HG02623 (cell line): ENCODE results near the gene ZNF575.
"Not testable (repeated sequence)": the region's sequence is repeated elsewhere in the genome, so short reads cannot be mapped to it uniquely, and the experiment has no call there.

Experiments
- ATAC-seq: cut with Tn5 transposase; IDR thresholded peaks from one replicate; pipeline ENCODE4 v1.9.1; 2021; ENCODE audit warnings: moderate library complexity; ENCODE audit not compliant: unreplicated experiment

ZNF575 gene

DNA sequence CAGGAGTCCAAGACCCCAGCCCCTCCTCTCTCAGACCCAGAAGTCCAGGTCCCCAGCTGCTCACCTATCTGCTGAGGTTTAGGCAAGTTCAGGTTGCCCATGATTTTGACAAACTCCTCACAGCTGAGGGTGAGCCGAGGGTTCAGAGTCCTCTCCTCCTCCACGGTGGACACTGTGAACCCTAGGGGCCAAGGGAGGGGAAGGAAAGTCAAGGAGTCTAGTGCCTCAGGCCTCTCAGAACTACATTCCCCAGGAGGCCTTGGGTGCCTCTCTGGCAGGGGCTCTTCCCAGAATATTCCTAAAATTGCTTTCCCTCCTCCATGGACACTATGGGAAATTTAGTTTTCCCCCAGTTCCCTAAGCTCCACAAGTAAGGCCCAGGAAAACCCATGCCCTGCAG, 25.1 kb upstream of the ZNF575 start:
- no peak for ATAC-seq

DNA sequence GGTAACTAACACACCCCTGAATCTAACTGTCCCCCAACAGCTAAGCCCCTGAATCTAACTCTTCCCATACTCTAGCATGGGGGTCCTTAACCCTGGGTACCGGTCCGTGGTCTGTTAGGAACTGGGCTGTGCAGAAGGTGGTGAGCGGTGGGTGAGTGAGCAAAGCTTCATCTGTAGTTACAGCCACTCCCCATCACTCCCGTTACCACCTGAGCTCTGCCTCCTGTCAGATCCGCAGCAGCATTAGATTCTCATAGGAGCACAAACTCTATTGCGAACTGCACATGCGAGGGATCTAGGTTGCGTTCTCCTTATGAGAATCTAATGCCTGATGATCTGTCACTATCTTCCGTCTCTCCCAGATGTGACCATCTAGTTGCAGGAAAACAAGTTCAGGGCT, 22.3 kb upstream of the ZNF575 start:
- ATAC-seq: no peak

DNA sequence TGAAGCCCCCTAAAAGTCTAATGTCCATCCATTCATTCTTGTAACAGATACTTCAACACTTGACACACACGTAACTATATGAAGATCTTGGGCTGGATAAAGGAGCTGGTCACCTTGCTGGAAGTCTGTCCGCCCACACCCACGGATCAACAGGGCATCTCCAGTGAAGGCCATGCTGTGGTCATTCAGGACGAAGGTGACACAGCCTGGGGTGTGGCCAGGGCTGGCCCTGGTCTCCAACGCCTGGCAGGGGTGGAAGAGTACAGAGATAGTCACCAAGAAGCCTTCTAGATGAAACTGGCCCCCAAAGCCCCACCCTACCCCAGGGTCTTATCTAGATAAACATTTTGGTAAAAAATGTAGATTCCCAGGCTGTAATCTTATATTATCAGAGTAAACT, 21.7 kb upstream of the ZNF575 start:
- ATAC-seq: no peak

DNA sequence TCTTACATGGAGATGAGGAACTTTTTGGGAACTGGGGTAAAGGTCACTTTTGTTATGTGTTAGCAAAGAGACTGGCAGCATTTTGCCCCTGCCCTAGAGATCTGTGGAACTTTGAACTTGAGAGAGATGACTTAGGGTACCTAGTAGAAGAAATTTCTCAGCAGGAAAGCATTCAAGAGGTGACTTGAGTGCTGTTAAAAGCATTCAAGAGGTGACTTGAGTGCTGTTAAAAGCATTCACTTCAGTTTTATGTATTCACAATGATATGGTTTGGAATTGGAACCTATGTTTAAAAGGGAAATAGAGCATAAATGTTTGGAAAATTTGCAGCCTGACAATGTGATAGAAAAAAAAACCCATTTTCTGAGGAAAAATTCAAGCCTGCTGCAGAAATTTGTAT, 20.6 kb upstream of the ZNF575 start:
- not testable (repeated sequence) for ATAC-seq

DNA sequence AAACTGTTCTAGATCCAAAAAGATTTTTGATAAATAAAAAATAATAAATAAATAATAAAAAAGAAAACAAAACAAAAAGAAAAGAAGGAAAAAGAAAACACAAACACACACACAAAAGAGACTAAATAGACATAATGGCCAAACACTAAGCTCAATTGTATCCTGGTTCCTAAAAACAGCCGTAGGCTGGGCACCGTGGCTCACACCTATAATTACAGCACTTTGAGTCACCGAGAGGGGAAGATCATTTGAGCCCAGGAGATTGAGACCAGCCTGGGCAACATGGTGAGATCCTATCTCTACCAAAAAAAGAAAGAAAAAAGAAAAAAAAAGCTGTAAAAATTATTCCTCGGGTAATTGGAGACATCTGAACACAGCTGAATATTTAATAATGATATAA, 14.9 kb upstream of the ZNF575 start:
- no peak for ATAC-seq

DNA sequence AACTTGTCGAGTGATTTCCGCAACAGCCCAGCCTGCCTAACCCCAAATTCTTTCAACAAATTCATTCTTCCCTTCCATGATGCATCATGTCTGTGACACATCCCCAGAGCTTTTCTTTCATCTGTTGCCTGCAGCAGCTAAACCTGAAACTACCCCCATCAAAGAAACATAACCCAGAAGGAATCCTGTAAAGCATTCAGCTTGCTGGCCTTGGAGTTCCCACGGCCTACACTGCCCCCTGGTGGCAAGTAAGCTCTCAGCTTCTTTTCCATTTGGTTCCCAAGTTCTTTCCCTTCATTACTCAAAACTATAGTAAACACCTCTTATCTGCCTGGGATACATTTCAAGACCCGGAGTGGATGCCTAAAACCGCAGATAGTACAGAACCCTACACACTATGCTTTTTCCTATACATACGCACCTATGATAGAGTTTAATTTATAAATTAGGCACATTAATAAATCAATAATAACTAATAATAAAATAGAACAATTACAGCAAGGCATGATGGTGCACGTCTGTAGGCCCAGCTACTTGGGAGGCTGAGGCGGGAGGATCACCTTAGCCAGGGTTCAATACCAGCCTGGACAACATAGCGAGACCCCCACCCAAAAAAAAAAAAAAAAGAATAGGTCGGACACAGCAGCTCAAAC, 13.4 kb upstream of the ZNF575 start:
- ATAC-seq: no peak

DNA sequence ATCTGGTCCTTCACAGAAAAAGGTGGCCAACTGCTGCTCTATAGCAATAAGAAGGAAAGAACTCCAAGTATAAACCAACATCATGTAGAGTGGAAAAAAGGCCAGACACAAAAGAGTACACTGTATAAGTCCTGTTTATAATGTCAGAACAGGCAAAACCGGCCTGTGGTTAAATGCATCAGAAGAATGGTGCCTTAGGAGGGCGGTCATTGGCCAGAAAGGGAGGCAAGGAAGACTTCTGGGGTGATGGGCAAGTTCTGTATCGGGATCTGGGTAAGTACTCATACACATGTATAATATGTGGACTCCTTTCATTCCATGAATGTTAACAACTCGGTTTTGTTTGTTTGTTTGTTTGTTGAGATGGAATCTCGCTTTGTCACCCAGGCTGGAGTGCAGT, 10.1 kb upstream of the ZNF575 start:
- no peak for ATAC-seq

DNA sequence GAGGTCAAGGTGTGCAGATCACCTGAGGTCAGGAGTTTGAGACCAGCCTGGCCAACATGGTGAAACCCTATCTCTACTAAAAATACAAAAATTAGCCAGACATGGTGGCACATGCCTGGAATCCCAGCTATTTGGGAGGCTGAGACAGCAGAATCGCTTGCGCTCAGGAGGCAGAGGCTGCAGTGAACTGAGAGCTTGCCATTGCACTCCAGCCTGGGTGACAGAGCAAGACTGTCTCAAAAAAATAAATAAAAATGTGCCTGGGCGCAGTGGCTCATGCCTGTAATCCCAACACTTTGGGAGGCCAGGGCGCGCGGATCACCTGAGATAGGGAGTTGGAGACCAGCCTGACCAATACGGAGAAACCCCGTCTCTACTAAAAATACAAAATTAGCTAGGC, 9.3 kb upstream of the ZNF575 start:
- not testable (repeated sequence) for ATAC-seq

- no peak for ATAC-seq
These were observed 7.8 kb upstream of the ZNF575 start for GRCh38 chr19:43524922-43525835.

GRCh38 chr19:43525836-43526771, 6.9 kb upstream of the ZNF575 start:
- no peak for ATAC-seq

- peak; percentile 59 for ATAC-seq
These were observed 5.8 kb upstream of the ZNF575 start, which contains the start of gene ETHE1 for GRCh38 chr19:43526884-43527859. ETHE1 (minus strand) TSS chr19:43527201; CDS start chr19:43527177, 24 bp downstream.

DNA sequence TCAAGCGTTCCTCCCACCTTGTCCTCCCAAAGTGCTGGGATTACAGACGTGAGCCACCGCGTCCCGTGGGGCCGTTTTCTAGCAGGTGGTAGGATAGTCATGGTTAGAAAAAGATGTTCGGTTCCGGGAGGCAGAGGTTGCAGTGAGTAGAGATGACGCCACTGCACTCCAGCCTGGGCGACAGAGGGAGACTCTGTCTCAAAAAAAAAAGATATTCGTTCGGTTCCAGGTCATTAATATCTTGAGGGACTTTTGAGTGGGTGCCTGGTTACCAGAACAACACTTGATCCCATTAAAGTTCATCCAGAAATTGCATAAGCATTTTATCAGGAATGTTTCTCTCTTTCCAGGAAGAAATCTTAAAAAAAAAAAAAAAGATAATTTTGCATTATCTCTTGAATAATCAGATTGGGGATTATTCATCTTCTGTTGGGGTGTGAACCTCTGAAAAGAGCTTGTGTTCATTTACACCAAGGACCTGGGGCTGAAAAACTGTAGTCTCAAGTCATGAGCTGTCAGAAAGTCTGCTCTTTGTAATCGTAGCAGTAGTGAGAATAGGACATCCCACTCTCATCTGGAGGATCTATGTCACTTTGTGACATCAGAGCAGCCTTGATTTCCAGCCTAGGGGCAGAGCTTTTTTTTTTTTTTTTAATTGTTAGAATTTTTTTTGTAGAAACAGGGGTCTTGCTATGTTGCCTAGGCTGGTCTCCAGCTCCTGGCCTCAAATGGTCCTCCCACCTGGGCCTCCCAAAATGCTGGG, 4.9 kb upstream of the ZNF575 start:
- ATAC-seq: no peak

DNA sequence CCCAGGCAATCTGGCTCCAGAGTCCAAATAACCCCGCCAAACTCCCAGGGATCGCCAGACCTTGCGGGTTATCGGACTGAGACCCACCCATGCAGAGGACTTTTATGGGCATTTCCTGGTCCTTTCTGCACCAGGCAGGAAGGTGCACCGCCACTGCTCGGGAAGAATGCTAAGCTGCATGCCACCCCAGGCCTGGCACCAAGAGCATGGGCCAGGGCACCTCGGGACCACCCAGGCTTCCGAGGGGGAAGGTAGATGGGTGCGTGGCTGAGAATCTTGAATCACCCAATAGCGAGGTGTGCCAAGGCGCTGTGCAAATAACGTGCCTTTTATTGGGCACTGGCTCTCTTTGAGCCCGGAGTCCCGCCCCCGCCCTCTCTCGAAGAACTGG, 422 bp upstream of the ZNF575 start:
- no peak for ATAC-seq

DNA sequence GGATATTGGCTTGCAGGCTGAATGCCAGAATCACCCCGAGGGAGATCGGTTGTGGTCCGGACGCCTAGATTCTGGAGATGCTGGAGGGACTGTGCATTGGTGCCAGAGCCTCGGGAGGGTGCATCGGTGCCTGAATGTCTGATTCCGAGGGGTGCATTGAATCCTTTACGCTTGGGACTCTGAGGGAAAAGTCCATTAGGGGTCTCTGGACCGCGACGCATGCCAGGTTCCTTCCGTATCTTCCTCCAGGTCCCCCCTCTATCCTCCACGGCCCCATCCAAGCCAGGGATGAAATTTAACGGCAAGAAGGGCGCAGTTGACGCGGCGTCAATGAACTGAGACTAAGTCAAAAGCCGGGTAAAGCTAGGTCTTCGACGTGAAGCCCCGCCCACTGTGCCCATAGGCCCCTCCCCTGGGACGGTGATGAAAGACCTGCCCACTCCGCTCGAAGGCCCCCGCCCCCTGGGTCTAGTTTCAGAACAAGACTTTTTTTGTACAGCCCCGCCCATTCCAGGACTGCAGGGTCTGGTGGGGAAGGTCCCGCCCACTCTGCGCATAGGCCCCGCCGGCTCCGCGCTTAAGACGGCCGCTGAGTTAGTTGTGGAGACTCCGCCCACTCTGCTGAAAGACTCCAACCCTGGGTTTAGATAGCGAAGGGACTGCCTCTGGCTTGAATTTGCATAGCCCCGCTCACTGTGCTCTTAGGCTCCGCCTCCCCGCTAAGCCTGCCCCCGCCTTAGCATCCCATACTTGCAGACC, 737 bp downstream of the ZNF575 start:
- ATAC-seq: peak; percentile 53

GRCh38 chr19:43534305-43534815, 1.4 kb downstream of the ZNF575 start:
- no peak for ATAC-seq

DNA sequence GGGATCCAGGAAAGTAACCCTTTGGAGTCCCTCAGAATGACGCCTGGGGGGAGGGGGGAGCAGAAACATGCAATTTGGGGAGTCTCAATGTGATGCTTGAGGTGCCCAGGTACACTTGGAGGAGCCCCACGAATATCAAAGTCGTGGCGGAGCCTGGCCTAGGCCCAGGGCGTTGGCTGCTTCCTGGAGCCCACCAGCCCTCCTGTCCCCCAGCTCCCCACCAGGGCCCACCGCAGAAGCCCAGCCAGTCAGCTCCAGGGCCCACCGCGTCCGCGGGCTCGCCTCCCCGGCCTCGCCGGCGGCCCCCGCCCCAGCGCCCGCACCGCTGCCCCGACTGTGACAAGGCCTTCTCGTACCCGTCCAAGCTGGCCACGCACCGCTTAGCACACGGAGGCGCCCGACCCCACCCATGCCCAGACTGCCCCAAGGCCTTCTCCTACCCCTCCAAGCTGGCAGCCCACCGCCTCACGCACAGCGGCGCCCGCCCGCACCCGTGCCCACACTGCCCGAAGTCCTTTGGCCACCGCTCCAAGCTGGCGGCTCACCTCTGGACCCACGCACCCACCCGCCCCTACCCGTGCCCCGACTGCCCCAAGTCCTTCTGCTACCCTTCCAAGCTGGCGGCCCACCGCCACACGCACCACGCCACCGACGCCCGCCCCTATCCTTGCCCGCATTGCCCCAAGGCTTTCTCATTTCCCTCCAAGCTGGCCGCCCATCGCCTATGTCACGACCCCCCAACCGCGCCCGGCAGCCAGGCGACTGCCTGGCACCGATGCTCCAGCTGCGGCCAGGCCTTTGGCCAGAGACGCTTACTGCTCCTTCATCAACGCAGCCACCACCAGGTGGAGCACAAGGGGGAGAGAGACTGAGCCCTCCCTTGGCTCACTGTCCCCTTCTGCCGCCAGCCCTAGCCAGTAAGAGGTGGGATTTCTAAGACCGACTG, 2.1 kb downstream of the ZNF575 start:
- ATAC-seq: no peak

DNA sequence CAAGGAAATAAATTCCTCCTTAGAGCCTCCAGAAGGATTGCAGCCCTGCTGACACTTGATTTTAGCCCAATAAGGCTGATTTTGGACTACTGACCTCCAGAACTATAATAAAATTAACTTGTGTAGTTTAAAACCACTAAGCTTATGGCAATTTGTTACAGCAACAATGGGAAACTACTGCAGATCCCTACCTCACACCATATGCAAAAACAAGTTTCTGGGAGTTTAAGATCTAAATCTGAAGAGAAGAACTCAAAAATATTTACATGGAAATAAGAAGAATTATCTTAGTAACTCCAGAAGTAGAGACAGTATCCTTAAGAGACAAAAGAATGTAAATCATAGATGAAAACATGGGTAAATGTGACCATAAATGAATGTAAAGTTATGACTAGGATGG, 5.9 kb downstream of the ZNF575 start:
- ATAC-seq: no peak
